ENCODE data around the gene GLT6D1. TPM values are rescaled to one million over a fixed set of nuclear protein-coding genes. Genes with fewer than 3 reads are reported as not detected.

The GLT6D1 gene
- total and polyA plus RNA-seq, 2 of the 13 experiments (the other 11 are each of a cell fraction or from before 2014, with no cell fraction given): not detected

DNA sequence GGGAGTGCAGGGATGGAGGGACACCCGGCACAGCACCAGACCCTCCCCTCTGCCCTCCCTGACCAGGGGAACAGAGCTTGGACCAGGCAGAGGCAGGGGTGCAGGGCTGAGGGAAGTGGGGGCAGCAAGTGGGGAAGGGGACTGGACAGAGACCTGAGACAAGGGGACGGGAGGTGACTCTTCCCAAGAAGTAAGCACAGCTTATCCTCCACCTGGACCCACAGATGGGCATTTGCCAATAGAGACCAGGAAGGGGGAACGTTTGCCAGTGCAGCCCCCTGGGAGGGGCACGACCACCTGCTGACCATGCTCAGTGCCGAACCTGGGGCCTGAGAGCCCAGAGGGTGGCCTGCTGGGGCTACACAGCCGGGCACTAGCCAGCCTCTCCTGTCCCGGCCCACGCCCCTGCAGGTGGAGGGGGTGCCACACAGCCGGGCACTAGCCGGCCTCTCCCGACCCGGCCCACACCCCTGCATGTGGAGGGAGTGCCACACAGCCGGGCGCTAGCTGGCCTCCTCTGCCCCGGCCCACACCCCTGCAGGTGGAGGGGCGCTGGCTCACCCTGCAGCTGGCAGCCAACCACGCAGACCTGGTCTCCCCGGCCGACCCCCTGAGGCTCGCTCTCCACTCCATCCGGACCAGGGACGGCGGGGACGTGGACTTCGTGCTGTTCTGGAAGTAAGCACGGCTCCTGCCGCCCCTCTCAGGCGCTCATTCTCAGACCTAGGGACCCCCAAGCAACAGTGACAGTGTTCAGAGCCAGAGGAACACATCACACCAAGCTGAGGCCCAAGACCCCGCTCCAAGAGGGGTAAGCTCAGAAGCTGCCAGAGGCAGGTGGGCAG is 24.3 kb downstream of the GLT6D1 start:
- Histone ChIP-seq H4K20me1 (ENCODE audit: insufficient read depth, low read length) (no peaks in the 10 kb centered on the region), H3K9me3 (ENCODE audit: low read length) (no peaks in the 10 kb centered on the region), H3K36me3 (replicated peaks in 1 of 2; ENCODE audit: control insufficient read depth in 1 of 2, insufficient read depth in 2 of 2, low read length in 2 of 2) (no peaks in the 10 kb centered on the region), H3K4me2 (ENCODE audit: low read depth, low read length) (no peak overlapping the region), H2AFZ (ENCODE audit: low read length) (no peak overlapping the region), H3K27me3 (ENCODE audit: control insufficient read depth in 1 of 2, insufficient read depth in 2 of 2, low read length in 2 of 2) (peaks cover 30 to 74% of the 10 kb centered on the region in 2 experiments), H3K4me3 (replicated peaks in 1 of 3; ENCODE audit: insufficient read depth in 1 of 3, low read depth in 2 of 3, low read length in 3 of 3) (no peak overlapping the region), H3K79me2 (ENCODE audit: insufficient read depth, low read length) (no peaks in the 10 kb centered on the region), H3K27ac (ENCODE audit: extremely low read length, insufficient read depth, low read length) (no peak overlapping the region), H3K9ac (ENCODE audit: insufficient read depth, low read depth, low read length) (no peak overlapping the region), H3K4me1 (ENCODE audit: insufficient read depth, low read length) (no peaks in the 10 kb centered on the region)
- ATAC-seq: no peak
- WGBS (ENCODE audit: low lambda C conversion rate): 8% methylated on average over 10 of the region's 29 CpGs
- intact Hi-C loops (cut with micrococcal nuclease; ENCODE audit: unreplicated experiment): no loop called here
- no TSS peak for BruUV-seq (replicated peaks)
- in situ Hi-C loops (cut with HindIII; ENCODE audit: extremely low pct_ligation_motif_present, low pct_unique_long_range_greater_than_20kb): no loop called here
- no peak for DNase-seq (ENCODE audit: low spot score)
- CTCF ChIA-PET (ENCODE audit: low intra/inter-chr PET ratio, low total read pairs): no interaction called here
- POLR2A ChIA-PET: no interaction called here
- FAIRE-seq: no peak
- TF ChIP-seq MTF2 (CRISPR knock-in tag; IDR thresholded peaks at IDR 0.05; ENCODE audit: borderline replicate concordance): no peak
- no peak for TF ChIP-seq NAIF1 (CRISPR knock-in tag; IDR thresholded peaks at IDR 0.05; ENCODE audit: borderline replicate concordance)
- no peak for TF ChIP-seq MIER2 (CRISPR knock-in tag; IDR thresholded peaks at IDR 0.05)
- no peak for TF ChIP-seq ZFAT (CRISPR knock-in tag; conservative IDR thresholded peaks at IDR 0.05)
- TF ChIP-seq NCOA1 (CRISPR knock-in tag; IDR thresholded peaks at IDR 0.05): no peak
- TF ChIP-seq, protein P1, sequence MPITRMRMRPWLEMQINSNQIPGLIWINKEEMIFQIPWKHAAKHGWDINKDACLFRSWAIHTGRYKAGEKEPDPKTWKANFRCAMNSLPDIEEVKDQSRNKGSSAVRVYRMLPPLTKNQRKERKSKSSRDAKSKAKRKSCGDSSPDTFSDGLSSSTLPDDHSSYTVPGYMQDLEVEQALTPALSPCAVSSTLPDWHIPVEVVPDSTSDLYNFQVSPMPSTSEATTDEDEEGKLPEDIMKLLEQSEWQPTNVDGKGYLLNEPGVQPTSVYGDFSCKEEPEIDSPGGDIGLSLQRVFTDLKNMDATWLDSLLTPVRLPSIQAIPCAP (CRISPR knock-in tag; IDR thresholded peaks at IDR 0.05; ENCODE audit: low read depth): no peak
- TF ChIP-seq, protein P2, sequence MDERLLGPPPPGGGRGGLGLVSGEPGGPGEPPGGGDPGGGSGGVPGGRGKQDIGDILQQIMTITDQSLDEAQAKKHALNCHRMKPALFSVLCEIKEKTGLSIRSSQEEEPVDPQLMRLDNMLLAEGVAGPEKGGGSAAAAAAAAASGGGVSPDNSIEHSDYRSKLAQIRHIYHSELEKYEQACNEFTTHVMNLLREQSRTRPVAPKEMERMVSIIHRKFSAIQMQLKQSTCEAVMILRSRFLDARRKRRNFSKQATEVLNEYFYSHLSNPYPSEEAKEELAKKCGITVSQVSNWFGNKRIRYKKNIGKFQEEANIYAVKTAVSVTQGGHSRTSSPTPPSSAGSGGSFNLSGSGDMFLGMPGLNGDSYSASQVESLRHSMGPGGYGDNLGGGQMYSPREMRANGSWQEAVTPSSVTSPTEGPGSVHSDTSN (CRISPR knock-in tag; IDR thresholded peaks at IDR 0.05): no peak
- no peak for TF ChIP-seq SP1 (IDR thresholded peaks at IDR 0.05)
- no peak for TF ChIP-seq SP1 (CRISPR knock-in tag; IDR thresholded peaks at IDR 0.05)
- TF ChIP-seq FOSL1 (CRISPR knock-in tag; IDR thresholded peaks at IDR 0.05; ENCODE audit: borderline replicate concordance): no peak
- TF ChIP-seq, protein P3, sequence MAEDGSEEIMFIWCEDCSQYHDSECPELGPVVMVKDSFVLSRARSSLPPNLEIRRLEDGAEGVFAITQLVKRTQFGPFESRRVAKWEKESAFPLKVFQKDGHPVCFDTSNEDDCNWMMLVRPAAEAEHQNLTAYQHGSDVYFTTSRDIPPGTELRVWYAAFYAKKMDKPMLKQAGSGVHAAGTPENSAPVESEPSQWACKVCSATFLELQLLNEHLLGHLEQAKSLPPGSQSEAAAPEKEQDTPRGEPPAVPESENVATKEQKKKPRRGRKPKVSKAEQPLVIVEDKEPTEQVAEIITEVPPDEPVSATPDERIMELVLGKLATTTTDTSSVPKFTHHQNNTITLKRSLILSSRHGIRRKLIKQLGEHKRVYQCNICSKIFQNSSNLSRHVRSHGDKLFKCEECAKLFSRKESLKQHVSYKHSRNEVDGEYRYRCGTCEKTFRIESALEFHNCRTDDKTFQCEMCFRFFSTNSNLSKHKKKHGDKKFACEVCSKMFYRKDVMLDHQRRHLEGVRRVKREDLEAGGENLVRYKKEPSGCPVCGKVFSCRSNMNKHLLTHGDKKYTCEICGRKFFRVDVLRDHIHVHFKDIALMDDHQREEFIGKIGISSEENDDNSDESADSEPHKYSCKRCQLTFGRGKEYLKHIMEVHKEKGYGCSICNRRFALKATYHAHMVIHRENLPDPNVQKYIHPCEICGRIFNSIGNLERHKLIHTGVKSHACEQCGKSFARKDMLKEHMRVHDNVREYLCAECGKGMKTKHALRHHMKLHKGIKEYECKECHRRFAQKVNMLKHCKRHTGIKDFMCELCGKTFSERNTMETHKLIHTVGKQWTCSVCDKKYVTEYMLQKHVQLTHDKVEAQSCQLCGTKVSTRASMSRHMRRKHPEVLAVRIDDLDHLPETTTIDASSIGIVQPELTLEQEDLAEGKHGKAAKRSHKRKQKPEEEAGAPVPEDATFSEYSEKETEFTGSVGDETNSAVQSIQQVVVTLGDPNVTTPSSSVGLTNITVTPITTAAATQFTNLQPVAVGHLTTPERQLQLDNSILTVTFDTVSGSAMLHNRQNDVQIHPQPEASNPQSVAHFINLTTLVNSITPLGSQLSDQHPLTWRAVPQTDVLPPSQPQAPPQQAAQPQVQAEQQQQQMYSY (CRISPR knock-in tag; IDR thresholded peaks at IDR 0.05): no peak
- no peak for TF ChIP-seq ZNF678 (CRISPR knock-in tag; IDR thresholded peaks at IDR 0.05)
- TF ChIP-seq, protein P4, sequence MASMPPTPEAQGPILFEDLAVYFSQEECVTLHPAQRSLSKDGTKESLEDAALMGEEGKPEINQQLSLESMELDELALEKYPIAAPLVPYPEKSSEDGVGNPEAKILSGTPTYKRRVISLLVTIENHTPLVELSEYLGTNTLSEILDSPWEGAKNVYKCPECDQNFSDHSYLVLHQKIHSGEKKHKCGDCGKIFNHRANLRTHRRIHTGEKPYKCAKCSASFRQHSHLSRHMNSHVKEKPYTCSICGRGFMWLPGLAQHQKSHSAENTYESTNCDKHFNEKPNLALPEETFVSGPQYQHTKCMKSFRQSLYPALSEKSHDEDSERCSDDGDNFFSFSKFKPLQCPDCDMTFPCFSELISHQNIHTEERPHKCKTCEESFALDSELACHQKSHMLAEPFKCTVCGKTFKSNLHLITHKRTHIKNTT (CRISPR knock-in tag; IDR thresholded peaks at IDR 0.05): no peak
